GM21526 (cell line): ENCODE results near the gene PGAM5.
"Not testable (repeated sequence)": the region's sequence is repeated elsewhere in the genome, so short reads cannot be mapped to it uniquely, and the experiment has no call there.

ENCODE experiments used
- ATAC-seq: cut with Tn5 transposase; IDR thresholded peaks from one replicate; pipeline ENCODE4 v1.9.1; 2021; ENCODE audit warnings: moderate library complexity; ENCODE audit not compliant: unreplicated experiment, low FRiP score

The PGAM5 gene

DNA sequence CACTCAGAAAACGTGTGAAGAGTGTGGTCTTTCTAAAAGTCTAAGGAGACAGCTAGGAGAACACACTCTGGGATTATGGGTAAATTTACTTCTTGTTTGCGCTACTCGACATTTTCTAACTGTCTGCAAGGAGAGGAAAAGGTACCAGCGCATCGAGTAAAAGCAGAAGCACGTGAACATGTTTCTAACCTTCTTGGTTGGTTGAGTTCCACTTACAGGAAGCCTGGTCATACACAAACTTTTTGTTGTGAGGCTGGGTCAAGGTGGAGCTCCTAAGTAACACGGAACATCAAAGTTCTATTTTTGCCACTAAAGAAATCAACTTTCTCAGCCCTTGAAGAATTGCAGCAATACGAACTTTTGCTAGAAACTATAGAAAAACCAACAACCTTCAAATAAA, 31.0 kb downstream of the PGAM5 start:
- no peak for ATAC-seq

DNA sequence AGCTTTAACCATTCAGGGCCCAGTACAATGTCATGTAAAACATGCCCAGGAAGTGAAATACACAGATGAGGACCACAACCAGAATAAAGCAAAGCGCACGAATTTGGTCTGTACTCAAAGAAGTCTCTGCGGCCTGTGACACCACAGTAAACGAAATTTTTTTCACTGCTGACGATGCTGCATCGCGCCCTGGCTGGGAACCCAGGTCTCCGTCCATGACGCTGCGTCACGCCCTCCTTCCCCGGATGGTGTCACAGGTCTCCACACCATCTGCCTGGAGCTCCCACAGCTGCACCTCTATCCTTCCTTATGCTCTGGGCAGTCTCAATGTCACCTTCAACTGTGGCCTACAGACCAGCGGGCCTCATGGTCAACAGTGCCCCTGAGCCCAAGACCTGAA, 33.2 kb downstream of the PGAM5 start:
- ATAC-seq = no peak

GRCh38 chr12:132746613-132747012, 36.0 kb downstream of the PGAM5 start:
- ATAC-seq = no peak

DNA sequence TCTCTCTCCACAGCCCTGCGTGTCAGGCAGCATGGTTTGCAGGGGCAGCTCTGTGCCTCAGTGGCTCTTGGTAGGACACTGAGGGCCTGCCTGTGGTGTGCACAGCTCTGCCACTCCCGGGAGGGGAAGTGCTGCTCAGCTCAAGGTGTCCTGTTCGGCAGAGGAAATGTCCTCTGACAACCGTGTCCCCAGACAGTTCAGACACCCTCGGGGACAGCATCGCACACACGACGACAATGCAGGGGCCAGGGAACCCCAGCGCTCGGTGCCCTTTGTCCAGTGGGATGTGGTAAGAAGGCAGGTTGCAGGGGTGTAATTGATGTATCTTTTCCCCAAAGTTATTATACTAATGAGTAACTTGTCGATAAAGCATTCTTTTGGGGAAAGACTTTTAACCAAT, 36.8 kb downstream of the PGAM5 start:
- ATAC-seq = no peak

DNA sequence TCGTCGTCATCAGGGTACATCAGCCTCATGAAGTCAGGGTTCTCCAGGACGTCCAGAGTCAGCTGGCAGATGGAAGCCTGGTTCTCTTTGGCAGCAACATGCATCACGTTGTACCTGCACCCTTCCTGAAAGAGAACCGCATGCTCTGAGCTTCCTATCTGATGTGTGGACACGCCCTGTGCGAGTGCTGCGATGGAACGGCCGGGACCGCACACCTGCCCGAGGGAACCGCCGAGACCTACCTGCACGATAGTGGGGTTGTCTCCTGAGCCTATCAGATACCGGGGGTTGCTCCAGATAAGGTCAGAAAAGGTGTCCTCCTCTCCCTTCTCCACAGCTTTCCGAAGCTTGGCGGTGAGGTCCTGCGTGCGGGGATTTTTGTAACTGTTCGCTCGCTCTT, 37.3 kb downstream of the PGAM5 start:
- ATAC-seq = no peak

- no peak for ATAC-seq
These were observed 37.7 kb downstream of the PGAM5 start for GRCh38 chr12:132748319-132748718.

DNA sequence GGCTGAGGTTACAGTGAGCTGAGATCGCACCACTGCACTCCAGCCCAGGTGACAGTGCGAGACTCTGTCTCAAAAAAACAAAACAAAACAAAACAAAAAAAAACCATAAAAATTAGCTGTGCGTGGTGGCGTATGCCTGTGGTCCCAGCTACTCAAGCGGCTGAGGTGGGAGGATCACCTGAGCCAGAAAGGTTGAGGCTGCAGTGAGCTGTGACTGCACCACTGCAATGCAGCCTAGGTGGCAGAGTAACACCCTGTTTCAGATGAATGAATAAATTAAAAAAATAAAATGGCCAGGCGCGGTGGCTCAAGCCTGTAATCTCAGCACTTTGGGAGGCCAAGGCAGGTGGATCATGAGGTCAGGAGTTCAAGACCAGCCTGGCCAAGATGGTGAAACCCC, 43.0 kb downstream of the PGAM5 start:
- ATAC-seq = not testable (repeated sequence)

DNA sequence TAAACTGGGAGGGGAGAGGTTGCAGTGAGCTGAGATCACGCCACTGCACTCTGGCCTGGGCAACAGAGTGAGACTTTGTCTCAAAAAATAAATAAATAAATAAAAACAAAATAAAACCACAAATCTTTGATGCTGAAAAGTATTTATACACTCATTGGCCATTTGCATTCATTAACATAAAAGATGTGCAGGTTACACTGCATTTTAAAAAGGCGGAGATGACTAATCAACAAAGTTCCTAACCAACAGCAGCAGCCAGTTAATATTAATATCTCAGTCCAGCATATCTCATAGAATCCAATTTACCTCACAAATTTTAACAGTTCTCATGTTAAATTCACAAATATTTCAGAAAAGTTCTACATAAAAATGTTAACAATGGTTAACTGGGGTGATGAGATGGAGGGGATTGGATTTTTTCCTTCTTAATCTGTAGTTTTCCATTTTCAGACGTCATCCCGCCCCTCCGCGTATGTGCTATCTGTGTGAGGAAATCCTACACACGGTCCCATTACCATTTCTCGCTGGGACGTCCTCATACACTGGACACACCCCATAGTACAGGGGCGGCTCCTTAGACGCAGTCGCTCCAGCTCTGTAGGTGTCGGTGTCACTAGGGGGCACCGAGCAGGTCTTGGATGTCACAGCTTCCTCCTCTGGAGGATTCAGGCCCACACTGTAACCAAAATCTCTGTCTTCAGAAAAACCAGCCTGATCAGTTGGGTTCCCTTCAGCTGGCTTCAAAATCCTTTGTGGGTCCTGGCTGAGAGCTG, 43.7 kb downstream of the PGAM5 start:
- ATAC-seq = no peak

DNA sequence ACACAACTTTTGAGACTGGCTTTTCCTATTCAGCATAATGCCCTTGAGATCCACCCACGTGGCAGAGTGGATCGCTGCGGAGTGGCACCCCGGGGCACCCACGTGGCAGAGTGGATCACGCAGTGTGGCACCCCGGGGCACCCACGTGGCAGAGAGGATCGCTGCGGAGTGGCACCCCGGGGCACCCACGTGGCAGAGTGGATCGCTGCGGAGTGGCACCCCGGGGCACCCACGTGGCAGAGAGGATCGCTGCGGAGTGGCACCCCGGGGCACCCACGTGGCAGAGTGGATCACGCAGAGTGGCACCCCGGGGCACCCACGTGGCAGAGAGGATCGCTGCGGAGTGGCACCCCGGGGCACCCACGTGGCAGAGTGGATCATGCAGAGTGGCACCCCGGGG, 48.2 kb downstream of the PGAM5 start:
- ATAC-seq = not testable (repeated sequence)

DNA sequence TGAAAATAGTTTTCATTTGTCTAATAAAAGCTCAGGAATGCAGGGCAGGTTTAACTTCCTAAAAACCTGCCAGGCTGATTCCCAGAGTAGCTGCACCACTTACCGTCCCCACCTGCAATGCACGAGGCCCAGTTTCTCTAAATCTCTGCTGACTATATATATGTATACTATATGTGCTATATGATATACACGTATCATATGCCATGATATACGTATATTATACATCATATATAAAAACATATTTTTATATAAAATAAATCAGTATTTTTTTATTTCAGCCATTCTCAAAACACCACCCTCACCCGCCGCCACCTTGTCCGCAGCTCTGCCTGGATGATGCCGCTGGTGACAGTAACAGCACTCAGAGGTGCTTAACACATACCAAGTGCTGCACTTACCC, 48.7 kb downstream of the PGAM5 start:
- no peak for ATAC-seq

DNA sequence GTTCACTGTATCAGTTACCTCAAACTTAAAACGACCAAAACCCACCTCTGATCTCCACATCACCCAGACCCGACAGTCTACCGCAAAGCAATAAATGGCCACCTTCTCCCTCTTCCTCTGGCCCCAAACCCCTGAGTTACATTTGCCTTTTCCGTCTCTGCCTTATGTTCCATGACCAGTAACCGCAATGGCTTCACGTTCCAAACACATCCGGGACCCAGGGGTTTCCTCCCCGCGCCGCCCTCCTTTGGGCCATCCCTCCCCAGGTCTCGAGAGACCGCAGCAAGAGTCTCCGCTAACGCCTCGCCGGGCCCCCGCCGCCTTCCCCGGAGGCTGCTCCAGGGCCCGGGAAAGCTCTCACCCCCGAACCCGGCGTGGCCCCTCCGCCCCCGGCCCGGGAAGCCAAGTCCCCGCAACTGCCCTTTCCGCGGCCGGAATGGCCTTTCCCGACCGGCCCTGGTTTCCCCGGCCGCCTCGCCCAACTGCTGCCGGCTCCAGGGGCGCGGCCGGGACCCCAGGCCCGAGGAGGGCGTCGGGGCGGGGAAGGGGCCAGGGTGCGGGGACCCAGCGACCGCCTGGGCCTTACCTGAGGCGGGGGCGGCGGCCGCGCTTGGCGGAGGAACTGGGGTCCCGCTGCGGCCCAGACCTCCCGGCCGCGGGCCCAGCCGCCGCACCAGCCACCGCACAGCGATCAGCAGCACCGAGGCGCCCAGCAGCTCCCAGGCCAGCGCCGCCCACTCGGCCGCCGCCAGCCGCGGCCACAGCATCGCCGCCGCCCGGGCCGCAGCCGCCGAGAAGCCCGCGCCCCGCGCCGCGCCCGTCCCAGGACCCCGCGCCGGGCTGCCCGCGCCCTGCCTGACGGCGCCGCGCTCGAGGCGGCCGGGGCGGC, 50.6 kb downstream of the PGAM5 start, which contains the start of gene ANKLE2:
ANKLE2 (minus strand) TSS at position 801 of the 889 bp plus-strand sequence; CDS start at position 767, 34 bp downstream.
- ATAC-seq = peak; percentile 36

GRCh38 chr12:132761921-132762583, 51.4 kb downstream of the PGAM5 start:
- ATAC-seq = peak; percentile 69

DNA sequence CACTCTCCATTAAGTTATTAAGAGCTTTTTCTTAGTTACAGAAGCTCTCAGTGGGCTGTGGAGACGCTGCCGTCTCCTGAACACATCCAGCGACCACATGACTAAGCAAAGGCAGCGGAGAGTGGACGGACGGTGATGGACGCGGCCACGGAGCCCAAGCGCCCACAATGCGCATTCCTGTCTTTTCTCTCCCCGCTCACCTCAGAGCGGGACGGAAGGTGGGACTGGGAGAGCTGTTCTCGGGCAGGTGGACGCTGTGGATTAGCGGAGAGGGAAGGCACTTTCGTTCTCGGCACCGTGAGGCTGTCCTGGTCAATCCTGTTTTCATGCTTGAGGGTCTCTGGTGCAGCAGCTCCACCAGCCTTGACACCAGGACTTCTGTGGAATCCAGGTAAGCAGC, 53.6 kb downstream of the PGAM5 start:
- ATAC-seq = no peak

GRCh38 chr12:132765361-132765760, 54.7 kb downstream of the PGAM5 start:
- no peak for ATAC-seq

DNA sequence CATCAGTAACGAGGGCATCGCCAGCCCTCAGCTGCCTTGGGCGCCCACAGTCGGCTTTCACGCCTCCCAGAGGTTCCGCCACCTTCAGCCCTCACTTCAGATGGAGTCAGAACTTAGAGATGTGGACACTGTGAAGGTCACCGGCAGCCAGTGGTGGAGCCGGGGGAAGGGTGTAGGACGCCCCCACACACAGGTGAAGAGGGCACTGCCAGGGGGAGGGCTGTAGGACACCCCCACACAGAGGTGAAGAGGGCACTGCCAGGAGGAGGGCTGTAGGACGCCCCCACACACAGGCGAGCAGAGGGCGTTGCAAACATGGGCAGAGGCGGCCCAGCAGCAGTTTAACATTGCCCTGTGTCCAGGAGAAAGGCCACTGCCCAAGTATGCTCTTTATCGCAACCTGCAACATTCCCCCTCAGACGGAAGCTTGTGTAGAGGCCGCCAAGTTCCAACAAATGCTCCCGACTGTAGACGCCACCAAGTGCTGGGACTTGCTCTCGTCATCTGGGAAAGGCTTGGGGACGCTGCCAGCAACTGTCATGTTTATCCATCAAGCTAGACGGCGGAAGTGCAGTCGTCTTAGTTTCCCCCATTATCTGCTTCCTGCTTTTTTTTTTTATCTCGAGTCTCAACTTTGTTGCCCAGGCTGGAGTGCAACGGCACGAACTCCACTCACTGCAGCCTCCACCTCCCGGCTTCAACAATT, 55.9 kb downstream of the PGAM5 start:
- no peak for ATAC-seq

DNA sequence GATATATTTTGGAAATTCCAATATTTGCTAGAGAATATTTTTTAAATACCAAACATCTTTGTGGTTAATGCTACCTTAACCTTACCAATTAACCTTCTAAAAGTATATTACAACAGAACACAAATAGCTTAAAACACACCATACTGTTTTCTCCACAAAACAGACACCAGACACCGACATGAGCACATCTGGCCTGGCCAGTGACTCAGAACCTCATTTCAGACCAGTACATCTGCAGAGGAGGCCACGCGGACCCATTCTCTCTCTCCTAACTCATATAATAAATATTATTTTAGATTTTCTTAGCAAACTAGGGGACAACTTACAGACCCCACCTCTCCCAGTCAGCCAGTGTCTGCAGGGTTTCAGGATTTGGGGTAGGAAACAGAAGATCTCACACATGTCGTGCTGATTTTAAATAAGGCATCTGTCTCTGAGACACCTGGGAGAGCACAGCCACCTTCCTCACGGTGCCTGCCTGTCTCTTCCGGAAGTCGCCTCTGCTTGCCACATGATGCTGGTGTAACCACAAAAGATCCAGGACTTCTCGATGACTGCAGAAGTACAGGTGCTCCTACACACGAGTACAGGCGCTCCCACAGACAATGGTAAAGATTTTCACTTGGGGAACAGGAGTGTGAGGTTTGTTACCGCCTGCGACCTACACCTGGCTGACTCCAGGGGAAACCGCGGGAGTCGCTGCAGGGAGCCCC, 60.6 kb downstream of the PGAM5 start:
- peak; percentile 45 for ATAC-seq
